GM18867 (cell line): ENCODE measurements around the gene TRIL.

Source experiments
- ATAC-seq: cut with Tn5 transposase; IDR thresholded peaks from one replicate; pipeline ENCODE4 v1.9.1; 2021; ENCODE audit warnings: mild to moderate bottlenecking, moderate library complexity; ENCODE audit not compliant: unreplicated experiment

Gene TRIL

DNA sequence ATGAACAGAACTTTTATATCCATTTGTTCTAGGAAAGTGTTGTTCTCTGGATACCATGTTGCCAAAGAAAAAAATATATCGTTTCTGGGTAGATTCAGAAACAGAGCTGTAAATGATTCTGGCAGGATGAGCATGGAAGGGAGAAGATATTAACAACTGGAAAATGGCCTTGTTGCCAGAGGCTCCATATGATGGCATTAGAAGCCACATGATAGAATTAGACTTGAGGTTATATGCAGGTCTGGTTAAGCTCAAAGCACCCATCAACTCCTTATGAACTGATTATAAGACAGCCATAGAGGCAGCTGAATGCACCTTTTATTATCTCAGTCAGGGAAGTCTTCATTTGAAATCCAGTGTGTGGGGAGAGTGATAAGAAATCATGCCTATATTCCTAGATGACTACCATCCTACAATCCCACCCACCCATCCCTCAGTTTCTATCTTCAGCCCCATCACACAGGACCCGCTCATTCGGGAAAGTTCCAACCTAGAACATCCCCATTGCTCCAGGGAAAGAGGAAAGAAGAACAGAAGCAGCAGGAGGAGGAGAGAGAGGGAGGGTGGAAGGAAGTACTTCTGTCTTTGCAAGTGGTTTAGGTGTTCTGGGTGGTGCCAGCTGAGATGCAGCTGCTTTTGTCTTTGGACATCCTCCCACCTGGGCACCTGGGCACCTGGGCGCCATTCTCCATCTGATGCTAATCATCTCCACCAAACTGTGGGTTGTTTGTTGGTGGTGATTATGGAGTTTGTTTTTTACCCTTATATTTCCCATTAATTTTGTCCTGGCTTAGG, 25.5 kb upstream of the TRIL start:
- ATAC-seq, result no peak

- ATAC-seq, result no peak
Measured at GRCh38 chr7:28981161-28981465, 23.0 kb upstream of the TRIL start.

DNA sequence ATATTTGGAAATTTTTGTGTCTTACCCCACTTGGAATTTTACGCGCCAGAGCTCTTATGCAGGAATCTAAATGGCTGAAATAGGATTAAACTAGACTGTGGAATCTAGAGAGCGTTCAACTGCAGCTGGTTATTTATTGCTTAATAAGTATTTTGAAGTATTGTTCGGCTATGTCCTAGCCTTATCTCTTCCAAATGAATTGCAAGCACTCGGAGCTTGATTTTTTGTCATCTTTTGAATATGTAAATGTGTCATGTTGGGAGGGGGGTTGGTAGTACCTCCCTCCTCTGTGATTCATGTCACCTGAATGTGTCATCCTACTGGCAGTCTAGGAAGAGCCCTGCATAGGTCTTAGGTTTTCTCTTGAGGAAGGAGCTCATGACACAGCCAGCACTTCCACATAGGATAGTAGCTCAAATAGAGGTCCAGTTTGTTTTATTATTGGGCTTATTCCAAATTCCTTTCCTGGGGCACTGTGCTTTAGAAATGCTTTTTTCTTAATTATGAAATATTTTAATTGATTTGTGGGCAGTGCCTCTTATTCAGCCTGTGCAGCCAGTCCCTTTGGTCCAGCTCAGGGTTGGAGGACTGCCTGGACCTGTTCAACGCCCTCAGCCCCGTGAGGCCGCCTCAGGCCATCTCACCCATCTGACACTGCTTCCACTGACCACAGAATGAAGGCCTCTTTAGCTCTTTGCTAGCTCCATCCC, 22.5 kb upstream of the TRIL start:
- ATAC-seq, result no peak

- ATAC-seq, result no peak
Measured at GRCh38 chr7:28979776-28980175, 21.6 kb upstream of the TRIL start.

- no peak for ATAC-seq
Measured at GRCh38 chr7:28977881-28978280, 19.8 kb upstream of the TRIL start.

DNA sequence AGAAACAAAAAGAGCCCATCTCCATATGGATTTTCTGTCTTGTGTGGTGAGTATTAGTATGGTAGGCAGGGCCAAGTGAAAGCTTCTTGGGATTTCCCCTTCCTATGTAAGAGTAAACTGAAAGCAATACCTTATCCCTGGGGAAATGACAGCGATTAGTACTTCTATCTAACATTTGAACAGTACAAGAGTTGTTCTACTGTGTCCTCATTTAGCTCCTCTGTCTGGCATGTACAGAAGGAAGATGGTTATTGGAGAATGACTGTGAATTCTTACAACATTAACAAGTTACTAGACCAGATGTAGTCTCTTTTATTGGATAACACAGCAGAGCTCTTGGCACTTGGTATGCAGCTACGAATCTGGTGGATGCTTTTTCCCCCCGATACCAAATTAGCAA, 17.9 kb upstream of the TRIL start:
- no peak for ATAC-seq

- no peak for ATAC-seq
Measured at GRCh38 chr7:28973591-28973990, 15.5 kb upstream of the TRIL start.

DNA sequence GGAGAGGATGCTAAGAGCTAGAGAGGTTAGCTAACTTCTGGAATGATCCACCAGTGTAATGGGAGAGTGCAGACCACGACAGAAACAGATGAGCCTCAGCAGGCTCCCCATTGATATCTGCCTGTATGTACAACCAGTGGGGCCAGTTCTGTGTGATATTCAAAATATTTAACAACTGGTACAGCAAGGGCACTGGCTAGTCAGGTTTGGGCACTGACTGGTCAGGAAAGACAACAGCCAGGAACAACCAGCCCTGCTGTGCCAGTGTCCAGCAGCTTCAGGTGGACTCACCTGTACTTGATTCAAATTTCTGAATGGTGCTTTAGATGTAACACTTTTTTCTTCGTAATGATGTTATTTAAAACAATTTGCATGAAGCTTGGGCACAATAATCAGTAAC, 5.9 kb upstream of the TRIL start:
- no peak for ATAC-seq

- no peak for ATAC-seq
Measured at GRCh38 chr7:28961972-28962371, 3.8 kb upstream of the TRIL start.

DNA sequence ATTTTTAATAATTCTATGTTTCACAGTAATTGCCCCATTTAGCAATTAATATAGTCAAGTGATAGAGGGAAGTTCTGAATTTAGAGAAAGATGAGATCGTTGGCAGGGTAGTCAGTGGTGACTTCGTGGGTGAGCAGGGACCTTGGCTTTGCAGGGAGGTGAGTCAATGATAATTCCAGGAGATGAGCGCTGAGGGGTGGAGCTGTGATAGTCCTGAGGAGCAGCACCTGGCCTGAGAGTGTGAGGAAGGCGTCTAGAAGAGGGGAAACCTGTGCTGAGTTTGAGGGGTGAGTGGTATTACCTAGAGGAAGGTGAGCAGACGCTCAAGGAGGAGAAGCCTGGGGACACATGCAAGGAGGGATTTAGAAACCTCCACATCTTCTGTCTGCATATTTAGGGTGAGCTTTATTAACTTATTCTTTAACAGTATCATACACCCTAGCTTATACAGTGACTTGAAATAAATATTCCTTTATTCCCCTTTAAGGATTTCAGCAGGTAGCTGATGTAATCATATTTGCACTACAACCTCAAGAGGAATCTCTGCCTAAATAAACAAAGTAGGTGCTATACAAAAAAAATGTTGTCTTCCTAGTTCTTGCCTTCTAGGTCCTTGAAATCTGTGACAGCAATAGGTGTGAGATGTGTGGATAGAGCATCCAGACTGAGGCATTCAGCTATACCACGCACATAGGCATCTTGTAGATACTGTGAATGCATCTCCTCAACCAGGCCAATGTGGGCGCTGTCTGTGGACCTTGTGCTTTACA, 2.1 kb upstream of the TRIL start:
- ATAC-seq, result no peak

- no peak for ATAC-seq
Measured at GRCh38 chr7:28958980-28959347, 834 bp upstream of the TRIL start.

GRCh38 chr7:28957751-28958234, 337 bp downstream of the TRIL start:
- no peak for ATAC-seq

GRCh38 chr7:28957064-28957750, 923 bp downstream of the TRIL start:
- ATAC-seq, result no peak

- ATAC-seq, result no peak
Measured at GRCh38 chr7:28956608-28957063, 1.5 kb downstream of the TRIL start.

- ATAC-seq, result no peak
Measured at GRCh38 chr7:28955718-28956607, 2.2 kb downstream of the TRIL start.

GRCh38 chr7:28955356-28955717, 2.8 kb downstream of the TRIL start:
- no peak for ATAC-seq

DNA sequence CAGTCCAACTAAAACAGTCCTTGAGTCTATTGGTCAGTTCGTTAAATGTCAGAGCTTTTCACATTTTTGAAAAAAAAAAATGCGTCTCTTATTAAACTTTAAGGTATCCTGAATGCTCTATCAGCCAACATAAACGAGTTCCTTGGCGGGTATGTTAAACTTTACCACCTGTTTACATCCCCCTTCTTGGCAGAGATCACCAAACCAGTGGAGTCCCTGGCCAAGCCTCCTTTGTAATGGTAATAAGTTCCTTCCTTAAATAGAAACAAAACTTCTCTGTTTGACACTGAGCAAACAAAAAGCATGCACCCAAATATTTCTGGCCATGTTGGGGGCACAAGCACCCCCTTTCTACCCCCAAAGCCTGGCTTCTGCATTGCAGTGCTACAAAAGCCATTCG, 3.2 kb downstream of the TRIL start:
- no peak for ATAC-seq

DNA sequence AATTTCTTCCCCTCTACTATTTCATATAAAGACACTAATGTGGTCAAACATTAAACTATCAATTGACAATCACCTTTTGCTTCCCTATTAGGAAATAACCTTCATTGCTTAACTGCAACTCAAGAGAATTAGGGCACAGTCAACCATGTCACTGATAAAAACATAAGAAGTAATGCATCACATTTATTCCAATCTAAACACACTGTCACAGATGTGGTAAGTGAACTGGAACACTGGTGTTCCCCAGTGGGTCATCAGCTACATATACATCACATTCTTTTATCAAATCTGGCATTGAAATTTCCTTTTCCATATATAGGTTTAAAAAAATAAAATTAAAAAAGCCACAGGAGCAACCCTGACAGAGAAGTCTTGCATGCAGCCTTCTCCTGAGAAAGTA, 3.7 kb downstream of the TRIL start:
- no peak for ATAC-seq

GRCh38 chr7:28953633-28954032, 4.5 kb downstream of the TRIL start:
- ATAC-seq, result no peak

DNA sequence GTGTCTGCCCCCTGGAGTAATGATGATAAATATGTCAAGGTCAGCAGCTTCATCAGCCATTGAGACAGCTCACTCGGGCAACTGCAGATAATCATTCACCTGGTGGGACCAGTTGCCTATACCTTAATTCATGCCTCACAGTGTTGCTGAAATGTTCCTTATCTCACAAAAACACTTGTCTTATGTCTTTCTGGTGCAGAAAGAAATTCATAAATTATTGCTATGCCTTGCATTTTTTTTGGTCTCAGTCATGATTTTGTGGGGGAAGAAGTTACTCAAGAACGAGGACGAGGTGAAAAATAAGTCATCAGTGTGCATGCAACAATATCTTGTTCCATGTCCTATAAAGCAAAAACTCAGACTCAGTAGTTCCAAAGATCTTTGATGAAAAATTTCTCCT, 16.0 kb downstream of the TRIL start:
- ATAC-seq, result no peak
